ENCODE measurements around the gene MALRD1.
A peak's percentile ranks its signal among the peaks of the same experiment; 100 is the strongest.

The MALRD1 gene

GRCh38 chr10:19411119-19411518 is 362.5 kb downstream of the MALRD1 start:
- no peak overlapping the region for H3K4me3 ChIP-seq (replicated peaks in 1 of 2; ENCODE audit: low read depth in 2 of 2, low read length in 2 of 2)
- DNase-seq (ENCODE audit: low read depth in 2 of 2) = no peak
- TF ChIP-seq, protein P1, sequence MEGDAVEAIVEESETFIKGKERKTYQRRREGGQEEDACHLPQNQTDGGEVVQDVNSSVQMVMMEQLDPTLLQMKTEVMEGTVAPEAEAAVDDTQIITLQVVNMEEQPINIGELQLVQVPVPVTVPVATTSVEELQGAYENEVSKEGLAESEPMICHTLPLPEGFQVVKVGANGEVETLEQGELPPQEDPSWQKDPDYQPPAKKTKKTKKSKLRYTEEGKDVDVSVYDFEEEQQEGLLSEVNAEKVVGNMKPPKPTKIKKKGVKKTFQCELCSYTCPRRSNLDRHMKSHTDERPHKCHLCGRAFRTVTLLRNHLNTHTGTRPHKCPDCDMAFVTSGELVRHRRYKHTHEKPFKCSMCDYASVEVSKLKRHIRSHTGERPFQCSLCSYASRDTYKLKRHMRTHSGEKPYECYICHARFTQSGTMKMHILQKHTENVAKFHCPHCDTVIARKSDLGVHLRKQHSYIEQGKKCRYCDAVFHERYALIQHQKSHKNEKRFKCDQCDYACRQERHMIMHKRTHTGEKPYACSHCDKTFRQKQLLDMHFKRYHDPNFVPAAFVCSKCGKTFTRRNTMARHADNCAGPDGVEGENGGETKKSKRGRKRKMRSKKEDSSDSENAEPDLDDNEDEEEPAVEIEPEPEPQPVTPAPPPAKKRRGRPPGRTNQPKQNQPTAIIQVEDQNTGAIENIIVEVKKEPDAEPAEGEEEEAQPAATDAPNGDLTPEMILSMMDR (IDR thresholded peaks at IDR 0.05; ENCODE audit: low read depth, low read length) = no peak

DNA sequence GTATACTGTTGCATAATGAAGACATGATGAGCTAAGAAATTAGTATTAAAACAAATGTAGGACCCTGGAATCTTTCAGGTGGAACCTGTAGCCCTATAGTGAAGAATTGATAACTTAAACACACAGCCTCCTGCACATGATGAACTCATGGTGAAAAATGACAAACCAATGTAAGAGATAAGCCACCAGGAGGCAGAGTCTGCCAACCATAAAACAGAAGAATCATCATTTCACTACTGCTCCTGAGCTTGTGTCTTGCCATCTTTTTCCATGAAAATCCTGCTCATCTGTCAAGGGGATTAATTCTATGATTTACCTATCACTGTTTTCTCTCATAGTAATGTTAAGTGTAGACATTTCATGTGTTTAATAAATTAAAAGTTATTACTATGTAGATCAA is 363.9 kb downstream of the MALRD1 start:
- H3K4me3 ChIP-seq (replicated peaks in 1 of 2; ENCODE audit: low read depth in 2 of 2, low read length in 2 of 2) = no peak overlapping the region
- peak; percentile 50 to 58 for DNase-seq (ENCODE audit: low read depth in 2 of 2)
- TF ChIP-seq, protein P1 (IDR thresholded peaks at IDR 0.05; ENCODE audit: low read depth, low read length) = peak; percentile 38

DNA sequence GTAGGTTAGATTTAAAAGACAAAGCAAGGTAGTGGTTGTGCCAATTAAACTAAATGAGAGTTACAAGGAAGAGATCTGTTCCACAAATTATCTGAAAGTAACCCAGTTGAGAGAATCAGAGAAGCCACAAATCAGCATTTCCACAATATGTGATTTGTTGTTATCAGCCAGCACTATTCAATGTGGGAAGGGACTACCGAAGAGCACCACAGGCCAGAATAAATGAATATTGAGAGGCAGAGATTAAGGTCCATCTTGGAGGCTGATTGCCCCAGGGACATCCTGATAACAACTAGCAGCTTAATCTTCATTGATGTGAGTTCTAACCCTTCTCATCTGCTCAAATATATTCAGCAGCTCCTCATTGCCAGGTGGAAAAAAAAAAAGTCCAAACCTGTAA is 367.6 kb downstream of the MALRD1 start:
- TF ChIP-seq, protein P1 (IDR thresholded peaks at IDR 0.05; ENCODE audit: low read depth, low read length) = no peak
- no peak for DNase-seq (ENCODE audit: low read depth in 2 of 2)

DNA sequence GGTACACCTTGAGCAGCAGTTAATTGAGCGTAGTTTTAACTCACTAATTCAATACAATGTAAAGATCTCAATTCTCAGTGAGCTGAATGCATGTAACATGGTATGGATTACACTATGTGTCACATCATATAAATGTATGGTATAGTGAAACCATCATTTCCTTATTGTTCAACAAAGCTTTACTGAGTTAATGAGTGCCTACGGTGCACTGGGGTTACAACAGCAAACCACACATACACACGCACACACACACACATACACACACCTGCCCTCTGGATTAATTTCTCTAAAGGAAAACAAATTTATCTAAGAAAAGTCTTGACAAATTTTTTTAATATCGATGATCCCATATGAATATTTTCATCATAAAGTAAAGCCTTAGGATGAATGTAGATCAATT is 369.1 kb downstream of the MALRD1 start:
- TF ChIP-seq, protein P1 (IDR thresholded peaks at IDR 0.05; ENCODE audit: low read depth, low read length) = no peak
- no peak for DNase-seq (ENCODE audit: low read depth in 2 of 2)
- no peak overlapping the region for H3K4me3 ChIP-seq (replicated peaks in 1 of 2; ENCODE audit: low read depth in 2 of 2, low read length in 2 of 2)

More for the DNA sequence above, 367.6 kb downstream of the MALRD1 start:
- H3K4me3 ChIP-seq (replicated peaks in 1 of 2; ENCODE audit: low read depth in 2 of 2, low read length in 2 of 2) = no peak overlapping the region

- no peak for DNase-seq (ENCODE audit: low read depth in 2 of 2)
- no peak overlapping the region for H3K4me3 ChIP-seq (replicated peaks in 1 of 2; ENCODE audit: low read depth in 2 of 2, low read length in 2 of 2)
- TF ChIP-seq, protein P1 (IDR thresholded peaks at IDR 0.05; ENCODE audit: low read depth, low read length) = no peak
Observed at GRCh38 chr10:19421674-19422073, 373.1 kb downstream of the MALRD1 start.

- no peak overlapping the region for H3K4me3 ChIP-seq (replicated peaks in 1 of 2; ENCODE audit: low read depth in 2 of 2, low read length in 2 of 2)
- TF ChIP-seq, protein P1 (IDR thresholded peaks at IDR 0.05; ENCODE audit: low read depth, low read length) = no peak
- DNase-seq (ENCODE audit: low read depth in 2 of 2) = no peak
Observed at GRCh38 chr10:19426034-19426433, 377.4 kb downstream of the MALRD1 start.
